Purkinje cell (primary cell): Measurements from ENCODE around the gene PTF1A. TPM values are rescaled to one million over a fixed set of nuclear protein-coding genes. Genes with fewer than 3 reads are reported as not detected.

ENCODE experiments used
- polyA plus RNA-seq: library from polyadenylated mRNA; unstranded; fragments of >200 nt; fragmentation: Nextera tagmentation; gene quantifications from 2 replicates; pipeline ENCODE4 v1.2.1, GENCODE V29; 2014

Gene PTF1A, protein sequence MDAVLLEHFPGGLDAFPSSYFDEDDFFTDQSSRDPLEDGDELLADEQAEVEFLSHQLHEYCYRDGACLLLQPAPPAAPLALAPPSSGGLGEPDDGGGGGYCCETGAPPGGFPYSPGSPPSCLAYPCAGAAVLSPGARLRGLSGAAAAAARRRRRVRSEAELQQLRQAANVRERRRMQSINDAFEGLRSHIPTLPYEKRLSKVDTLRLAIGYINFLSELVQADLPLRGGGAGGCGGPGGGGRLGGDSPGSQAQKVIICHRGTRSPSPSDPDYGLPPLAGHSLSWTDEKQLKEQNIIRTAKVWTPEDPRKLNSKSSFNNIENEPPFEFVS
- 2.6 TPM in 1 of 2 replicates, not detected in the other for polyA plus RNA-seq

GRCh38 chr10:23191764-23192711 lies at the start of gene PTF1A:
TSS of gene PTF1A (plus strand) at chr10:23192312. CDS start at chr10:23192531, 219 bp downstream.

Other genes starting within 250 kb of the PTF1A start
- gene MSRB2, start 96.7 kb upstream of the PTF1A start, polyA plus RNA-seq, result 32.7 and 68.6 TPM in 2 replicates
- gene C10orf67, start 152.5 kb downstream of the PTF1A start, polyA plus RNA-seq, result 0.27 TPM in 1 of 2 replicates, not detected in the other
- 3.5 and 4.1 TPM in 2 replicates for gene OTUD1, start 246.8 kb downstream of the PTF1A start, polyA plus RNA-seq